Fibroblast of pulmonary artery (primary cell): ENCODE measurements around the gene COL18A1.

Experiments
- DNase-seq: peaks from one replicate; pipeline ENCODE4 v3.0.0-alpha.2; 2010; ENCODE audit warnings: low read depth
- H3K4me3 ChIP-seq: replicated peaks from 2 replicates; pipeline ENCODE4 v1.5.1; 2011; ENCODE audit warnings: low read depth, mild to moderate bottlenecking, control low read depth, low read length, moderate library complexity
- TF ChIP-seq, protein P1 (sequence below): IDR thresholded peaks from 2 replicates; pipeline ENCODE4 v1.5.1; 2011; ENCODE audit warnings: mild to moderate bottlenecking, control low read depth, low read length, inconsistent platforms; ENCODE audit errors: missing control alignments

Gene COL18A1

DNA sequence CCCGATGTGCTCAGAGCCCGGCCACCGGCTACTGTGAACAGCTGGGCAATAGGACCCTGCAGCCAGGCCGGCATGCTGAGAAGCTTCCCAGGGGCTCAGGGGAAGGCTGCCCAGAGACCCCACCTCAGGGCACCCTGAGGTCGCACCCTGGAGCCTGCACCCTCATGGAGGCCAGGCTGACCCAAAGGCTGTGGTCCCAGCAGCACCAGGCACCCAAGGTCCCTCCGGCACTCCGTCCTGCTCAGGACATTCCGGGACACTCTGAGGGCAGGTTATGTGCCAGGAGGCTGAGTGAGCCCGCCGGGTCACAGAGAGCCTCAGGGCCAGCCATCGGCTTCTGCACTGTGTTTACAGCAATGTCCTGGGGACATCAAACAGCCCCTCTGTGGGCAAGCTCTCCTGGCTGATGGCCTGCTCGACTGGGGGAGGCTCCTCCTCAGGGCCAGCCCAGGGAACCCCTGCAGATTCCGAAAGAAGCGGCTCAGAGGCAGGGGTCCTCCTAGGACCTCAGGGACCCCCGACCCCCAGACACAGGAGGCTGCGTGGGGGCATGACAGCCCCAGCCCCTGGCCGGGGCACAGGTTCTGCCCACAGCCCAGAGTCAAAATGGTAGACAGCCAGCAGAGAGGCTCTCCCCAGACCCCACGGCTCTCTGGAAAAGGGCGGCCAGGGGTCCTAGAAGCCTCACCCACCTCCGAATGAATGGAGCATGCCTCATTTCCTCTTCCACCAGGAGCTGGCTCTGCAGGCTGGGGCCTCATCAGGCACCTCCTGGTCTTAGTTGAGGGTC, 129.1 kb downstream of the COL18A1 start:
- H3K4me3 ChIP-seq: no peak overlapping the region
- DNase-seq: no peak
- TF ChIP-seq, protein P1, sequence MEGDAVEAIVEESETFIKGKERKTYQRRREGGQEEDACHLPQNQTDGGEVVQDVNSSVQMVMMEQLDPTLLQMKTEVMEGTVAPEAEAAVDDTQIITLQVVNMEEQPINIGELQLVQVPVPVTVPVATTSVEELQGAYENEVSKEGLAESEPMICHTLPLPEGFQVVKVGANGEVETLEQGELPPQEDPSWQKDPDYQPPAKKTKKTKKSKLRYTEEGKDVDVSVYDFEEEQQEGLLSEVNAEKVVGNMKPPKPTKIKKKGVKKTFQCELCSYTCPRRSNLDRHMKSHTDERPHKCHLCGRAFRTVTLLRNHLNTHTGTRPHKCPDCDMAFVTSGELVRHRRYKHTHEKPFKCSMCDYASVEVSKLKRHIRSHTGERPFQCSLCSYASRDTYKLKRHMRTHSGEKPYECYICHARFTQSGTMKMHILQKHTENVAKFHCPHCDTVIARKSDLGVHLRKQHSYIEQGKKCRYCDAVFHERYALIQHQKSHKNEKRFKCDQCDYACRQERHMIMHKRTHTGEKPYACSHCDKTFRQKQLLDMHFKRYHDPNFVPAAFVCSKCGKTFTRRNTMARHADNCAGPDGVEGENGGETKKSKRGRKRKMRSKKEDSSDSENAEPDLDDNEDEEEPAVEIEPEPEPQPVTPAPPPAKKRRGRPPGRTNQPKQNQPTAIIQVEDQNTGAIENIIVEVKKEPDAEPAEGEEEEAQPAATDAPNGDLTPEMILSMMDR: no peak

DNA sequence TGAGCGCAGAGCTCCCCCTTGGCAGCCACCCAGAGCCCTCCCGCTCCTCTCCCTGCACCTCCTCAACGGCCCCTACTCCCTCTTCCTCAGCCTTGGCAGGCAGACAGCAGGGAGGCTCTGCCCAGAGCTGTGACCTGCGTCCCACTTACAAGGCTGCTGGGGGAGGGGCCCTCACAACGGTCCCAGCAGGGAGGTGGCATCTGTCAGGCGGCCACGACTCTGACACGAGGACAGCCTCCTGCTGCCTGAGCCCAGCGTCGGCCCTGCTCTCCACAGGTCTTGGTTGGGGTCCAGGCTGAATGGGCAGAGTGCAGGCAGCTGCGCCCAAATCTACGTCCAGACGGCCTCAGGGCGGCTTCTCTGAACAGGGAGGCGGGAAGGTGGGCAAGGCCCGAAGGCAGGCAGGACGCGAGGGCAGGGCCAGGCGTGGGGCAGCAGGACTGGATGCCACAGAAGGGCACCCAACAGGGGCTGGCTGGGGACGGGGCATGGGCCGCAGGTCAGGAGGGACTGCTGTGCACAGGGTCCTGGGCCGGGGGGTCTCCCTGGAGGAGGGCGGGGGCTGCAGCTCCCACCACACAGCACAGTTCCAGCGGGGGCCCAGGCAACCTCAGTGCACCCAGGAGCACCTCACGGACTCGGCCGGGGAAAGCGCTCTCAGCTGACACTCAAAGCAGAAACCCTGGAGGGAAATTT, 129.8 kb downstream of the COL18A1 start:
- H3K4me3 ChIP-seq: no peak overlapping the region
- TF ChIP-seq, protein P1: no peak
- peak; percentile 23 for DNase-seq

DNA sequence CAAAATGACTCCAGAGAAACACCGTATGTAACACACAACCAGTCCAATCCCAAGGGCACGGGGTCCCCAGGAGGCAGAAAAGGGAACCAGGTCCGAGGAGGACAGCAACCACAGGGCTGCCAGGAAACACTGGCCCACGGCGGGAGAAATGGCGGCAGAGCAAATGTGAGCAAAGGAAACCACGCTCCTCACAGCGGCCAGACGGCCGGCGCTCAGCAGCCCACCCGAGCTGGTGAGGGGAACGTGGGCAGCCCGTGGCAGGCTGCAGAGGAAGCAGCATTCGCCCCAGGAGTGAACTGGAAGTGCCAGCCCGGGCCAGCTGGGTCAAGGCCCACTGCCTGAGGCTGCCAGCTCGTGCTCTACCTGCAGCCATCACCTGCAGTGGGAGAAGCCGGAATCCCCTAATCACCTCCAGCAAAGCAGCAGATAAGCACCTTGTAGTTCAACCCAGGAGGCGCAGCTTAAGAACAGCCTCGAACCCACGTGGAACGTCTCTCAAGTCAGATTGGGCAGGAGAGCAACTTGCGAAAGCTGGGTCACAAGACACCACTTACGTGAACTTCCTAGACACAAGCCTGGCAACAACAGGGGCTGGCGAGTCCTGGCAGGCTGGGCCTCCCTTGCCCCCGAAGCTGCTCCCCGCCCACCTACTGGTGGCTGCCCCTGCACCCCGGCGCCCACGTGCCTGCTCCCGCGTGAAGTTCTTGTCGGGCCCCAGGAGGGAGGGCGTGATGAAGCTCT, 130.5 kb downstream of the COL18A1 start:
- TF ChIP-seq, protein P1: no peak
- H3K4me3 ChIP-seq: no peak overlapping the region
- no peak for DNase-seq

DNA sequence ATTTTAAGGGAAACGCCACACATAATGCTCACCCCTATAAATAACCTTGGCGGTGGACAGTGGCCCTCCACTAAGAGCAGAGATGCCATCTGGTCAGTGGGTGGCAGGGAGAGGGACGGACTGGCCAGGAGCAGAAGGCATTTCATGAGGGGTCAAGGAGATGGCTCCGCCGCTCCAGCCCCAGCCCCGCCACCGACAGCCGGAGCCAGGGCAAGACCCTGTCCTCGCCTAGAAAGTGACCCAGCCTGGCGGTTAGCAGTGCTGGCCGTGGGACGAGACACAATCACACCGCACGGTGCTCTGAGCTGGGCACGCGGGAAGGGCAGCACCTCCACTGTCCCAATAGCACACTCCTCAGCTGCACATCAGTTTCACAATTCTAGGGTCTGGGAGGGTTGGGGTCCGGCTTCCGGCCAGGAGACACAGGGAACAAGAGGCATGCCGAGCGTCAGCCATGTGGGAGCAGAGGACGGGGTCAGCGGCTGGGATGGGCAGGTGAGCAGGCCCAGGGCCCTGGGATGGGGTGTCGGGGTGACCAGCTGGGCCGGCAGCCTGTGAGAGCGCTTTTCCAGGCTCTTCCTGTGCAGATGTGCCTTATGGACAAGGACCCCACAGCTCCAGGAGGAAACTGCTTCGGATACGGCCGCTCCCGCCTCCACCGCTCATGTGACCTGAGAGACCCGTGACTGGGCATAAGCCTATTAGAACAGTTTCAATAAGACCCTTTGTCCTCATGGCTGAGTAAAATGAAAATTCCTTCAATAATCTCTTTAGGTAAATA, 131.5 kb downstream of the COL18A1 start:
- no peak for DNase-seq
- H3K4me3 ChIP-seq: no peak overlapping the region
- TF ChIP-seq, protein P1: no peak

DNA sequence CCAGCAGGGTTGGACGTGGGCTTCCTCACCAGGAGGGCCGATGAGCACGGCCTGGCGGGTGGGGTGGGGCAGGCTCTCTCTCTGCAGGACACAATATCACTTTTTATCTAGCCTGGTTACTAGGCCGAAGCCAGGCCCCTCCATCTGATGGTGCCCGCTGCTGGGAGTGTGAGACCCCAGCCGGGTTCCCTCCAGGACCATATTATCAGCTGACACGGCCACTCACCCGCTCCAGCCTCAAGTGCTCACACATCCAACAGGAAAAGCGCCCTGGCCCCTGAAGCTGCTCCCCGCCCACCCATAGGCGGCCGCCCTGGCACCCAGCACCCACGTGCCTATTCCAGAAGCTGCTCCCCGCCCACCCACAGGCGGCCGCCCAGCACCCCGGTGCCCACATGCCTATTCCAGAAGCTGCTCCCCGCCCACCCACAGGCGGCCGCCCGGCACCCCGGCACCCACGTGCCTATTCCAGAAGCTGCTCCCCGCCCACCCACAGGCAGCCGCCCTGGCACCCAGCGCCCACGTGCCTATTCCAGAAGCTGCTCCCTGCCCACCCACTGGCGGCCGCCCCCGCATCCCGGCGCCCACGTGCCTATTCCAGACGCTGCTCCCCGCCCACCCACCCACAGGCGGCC, 132.3 kb downstream of the COL18A1 start:
- TF ChIP-seq, protein P1: no peak
- DNase-seq: no peak
- H3K4me3 ChIP-seq: no peak overlapping the region

DNA sequence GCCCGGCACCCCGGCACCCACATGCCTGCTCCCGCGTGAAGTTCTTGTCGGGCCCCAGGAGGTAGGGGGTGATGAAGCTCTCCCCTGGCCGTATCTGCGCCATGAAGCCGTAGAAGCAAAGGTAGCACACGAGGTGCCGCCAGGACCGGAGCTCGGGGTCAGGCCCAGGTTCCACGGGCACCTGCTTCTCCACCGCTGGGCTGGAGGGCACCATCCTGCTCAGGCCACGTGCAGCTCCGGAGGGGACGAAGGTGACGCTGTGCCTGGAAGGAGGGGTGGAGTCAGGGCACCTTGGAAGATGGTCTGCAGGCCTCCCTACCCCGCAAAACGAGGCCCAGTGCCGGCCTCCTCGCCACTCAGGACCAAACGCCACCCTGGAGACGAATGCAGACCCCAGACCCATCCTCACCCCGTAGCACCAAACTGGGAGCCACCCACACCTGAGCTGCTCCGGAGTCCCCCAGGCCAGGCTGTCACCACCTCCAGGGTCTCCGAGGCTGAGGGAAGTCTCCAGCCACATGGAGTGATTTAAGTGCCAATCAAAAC, 132.9 kb downstream of the COL18A1 start:
- H3K4me3 ChIP-seq: no peak overlapping the region
- TF ChIP-seq, protein P1: no peak
- no peak for DNase-seq
